Stomach (tissue), 9 donors: ENCODE measurements around the gene GAL3ST2. TPM values are rescaled to one million over a fixed set of nuclear protein-coding genes. Genes with fewer than 3 reads are reported as not detected.
"Not testable (repeated sequence)": the region's sequence is repeated elsewhere in the genome, so short reads cannot be mapped to it uniquely, and the experiment has no call there.

Experiments used
- DNase-seq, 2 donors: peaks; one replicate each; pipeline versions ENCODE4 v3.0.0 to v3.0.0-alpha.2; 2013 to 2019
- H3K27ac ChIP-seq, 5 donors: fragments of 200-600 bp in 4 of 5; sonication (generic) in 4 of 5; one replicate each; pipeline ENCODE4 v1.5.1; 2013 to 2019; ENCODE audit warnings: mild to moderate bottlenecking in 1 of 5, moderate library complexity in 1 of 5
- H3K27me3 ChIP-seq, 3 donors: fragments of 200-600 bp; sonication (generic); one replicate each; pipeline ENCODE4 v1.5.1; 2017 to 2019; ENCODE audit warnings: mixed run types in 1 of 3
- H3K36me3 ChIP-seq, 4 donors: fragments of 200-600 bp; sonication (generic); 1 replicate in 3 of 4; 2 replicates in 1 of 4; pipeline ENCODE4 v1.5.1; 2016 to 2019
- H3K4me1 ChIP-seq, 4 donors: fragments of 200-600 bp; sonication (generic); one replicate each; pipeline ENCODE4 v1.5.1; 2016 to 2019
- H3K4me3 ChIP-seq, 4 donors: fragments of 200-600 bp; sonication (generic) in 3 of 4; one replicate each; pipeline ENCODE4 v1.5.1; 2016 to 2019; ENCODE audit warnings: mild to moderate bottlenecking in 1 of 4
- H3K9me3 ChIP-seq, 4 donors: fragments of 200-600 bp; sonication (generic); one replicate each; pipeline ENCODE4 v1.5.1; 2016 to 2019
- EP300 ChIP-seq: sonication (generic); formaldehyde crosslinking; IDR thresholded peaks from one replicate; pipeline ENCODE4 v1.6.1; 2017; ENCODE audit warnings: antibody characterized with exemption
- POLR2A ChIP-seq, 4 donors: fragments of 450-650 bp; IDR thresholded peaks; one replicate each; pipeline ENCODE4 v1.6.1; 2016; ENCODE audit warnings: antibody characterized with exemption in 4 of 4, control low read depth in 2 of 4, mild to moderate bottlenecking in 1 of 4, moderate library complexity in 1 of 4
- POLR2AphosphoS5 ChIP-seq, 3 donors: sonication (generic); formaldehyde crosslinking; IDR thresholded peaks; one replicate each; pipeline ENCODE4 v1.6.1; 2016; ENCODE audit warnings: antibody characterized with exemption in 3 of 3
- WGBS, 5 donors: extraction: QIAGEN DNeasy Blood & Tissue Kit in 3 of 5; methylation state at CpG; one replicate each; pipeline versions ENCODE4 v1.1.5 to v1.1.7; 2013 to 2018; 5-methylcytosine and 5-hydroxymethylcytosine counted together
- intact Hi-C: fragments of 100-400 bp; cut with DNase I; formaldehyde crosslinking; loops from one replicate; pipeline ENCODE4 v1.15.1; 2023; ENCODE audit warnings: low total_unique reads
- polyA plus RNA-seq, 3 donors: library from polyadenylated mRNA; stranded (reverse); fragments of 200-250 nt; gene quantifications; one replicate each; pipeline ENCODE4 v1.2.3, GENCODE V29; 2013
- total RNA-seq, 5 donors: library from RNA; depleted of rRNA; stranded (reverse); fragments of >200 nt; gene quantifications; one replicate each; pipeline versions ENCODE4 v1.1.0 to v1.2.3, GENCODE V29; 2014 to 2016
- TF ChIP-seq, protein P1 (sequence below), 7 experiments: fragments of 450-650 bp in 4 of 7; fragments of 200-600 bp in 3 of 7; sonication (generic) in 3 of 7; IDR thresholded peaks; one replicate each; pipeline ENCODE4 v1.5.1; 2016 to 2019; ENCODE audit warnings: antibody characterized with exemption in 7 of 7, control low read depth in 2 of 7, mild to moderate bottlenecking in 1 of 7
- donor health status: healthy with polysubstance abuse.
- donor health status: Bipolar disorder and iron deficiency.
- donor health status: healthy.

GAL3ST2 gene
- total and polyA plus RNA-seq, 8 donors, result 311 TPM; not detected in 7

DNA sequence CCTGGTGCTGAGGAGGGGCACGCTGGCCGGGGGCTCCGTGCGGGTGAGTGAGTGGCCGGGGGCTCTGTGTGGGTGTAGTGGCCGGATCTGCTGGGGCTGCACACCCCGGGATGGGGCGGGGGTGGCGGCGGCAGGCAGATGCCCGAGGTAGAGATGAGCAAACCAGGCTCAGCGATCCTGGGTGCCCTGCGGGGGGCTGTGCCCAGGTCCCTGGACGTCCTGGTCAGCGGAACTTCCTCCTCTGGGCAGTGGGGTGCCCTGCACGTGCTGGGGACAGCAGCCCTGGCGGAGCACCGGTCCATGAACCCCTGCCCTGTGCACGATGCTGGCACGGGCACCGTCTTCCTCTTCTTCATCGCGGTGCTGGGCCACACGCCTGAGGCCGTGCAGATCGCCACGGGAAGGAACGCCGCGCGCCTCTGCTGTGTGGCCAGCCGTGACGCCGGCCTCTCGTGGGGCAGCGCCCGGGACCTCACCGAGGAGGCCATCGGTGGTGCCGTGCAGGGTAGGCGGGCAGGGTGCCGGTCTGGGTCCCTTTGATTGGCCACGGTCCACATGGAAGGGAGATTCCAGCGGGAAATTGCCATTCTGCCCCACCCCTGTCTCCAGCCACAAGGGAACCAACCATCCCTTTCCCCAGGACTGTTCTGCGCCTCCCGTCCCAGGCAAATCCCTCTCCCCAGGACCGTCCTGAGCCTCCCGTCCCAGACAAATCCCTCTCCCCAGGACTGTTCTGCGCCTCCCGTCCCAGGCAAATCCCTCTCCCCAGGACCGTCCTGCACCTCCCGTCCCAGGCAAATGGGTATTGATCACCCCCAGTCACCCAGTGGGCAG is 38.2 kb downstream of the GAL3ST2 start:
- no peak overlapping the region for H3K4me3 ChIP-seq
- no peaks in the 10 kb centered on the region for H3K36me3 ChIP-seq
- WGBS, 5 donors, result 79 to 87% (median 81%) methylated on average over 28 to 52 of the region's 52 CpGs
- H3K27ac ChIP-seq, result no peak overlapping the region
- H3K27me3 ChIP-seq, result peaks cover 0 to 54% (median 5%) of the 10 kb centered on the region in 3 donors
- no peaks in the 10 kb centered on the region for H3K9me3 ChIP-seq
- DNase-seq, result no peak
- H3K4me1 ChIP-seq, result no peaks in the 10 kb centered on the region
- TF ChIP-seq POLR2AphosphoS5 (IDR thresholded peaks at IDR 0.05), result no peak
- no peak for TF ChIP-seq EP300
- TF ChIP-seq POLR2A (IDR thresholded peaks at IDR 0.05), result no peak
- TF ChIP-seq, protein P1, sequence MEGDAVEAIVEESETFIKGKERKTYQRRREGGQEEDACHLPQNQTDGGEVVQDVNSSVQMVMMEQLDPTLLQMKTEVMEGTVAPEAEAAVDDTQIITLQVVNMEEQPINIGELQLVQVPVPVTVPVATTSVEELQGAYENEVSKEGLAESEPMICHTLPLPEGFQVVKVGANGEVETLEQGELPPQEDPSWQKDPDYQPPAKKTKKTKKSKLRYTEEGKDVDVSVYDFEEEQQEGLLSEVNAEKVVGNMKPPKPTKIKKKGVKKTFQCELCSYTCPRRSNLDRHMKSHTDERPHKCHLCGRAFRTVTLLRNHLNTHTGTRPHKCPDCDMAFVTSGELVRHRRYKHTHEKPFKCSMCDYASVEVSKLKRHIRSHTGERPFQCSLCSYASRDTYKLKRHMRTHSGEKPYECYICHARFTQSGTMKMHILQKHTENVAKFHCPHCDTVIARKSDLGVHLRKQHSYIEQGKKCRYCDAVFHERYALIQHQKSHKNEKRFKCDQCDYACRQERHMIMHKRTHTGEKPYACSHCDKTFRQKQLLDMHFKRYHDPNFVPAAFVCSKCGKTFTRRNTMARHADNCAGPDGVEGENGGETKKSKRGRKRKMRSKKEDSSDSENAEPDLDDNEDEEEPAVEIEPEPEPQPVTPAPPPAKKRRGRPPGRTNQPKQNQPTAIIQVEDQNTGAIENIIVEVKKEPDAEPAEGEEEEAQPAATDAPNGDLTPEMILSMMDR (IDR thresholded peaks at IDR 0.05), result no peak
- intact Hi-C loops, result no loop called here

DNA sequence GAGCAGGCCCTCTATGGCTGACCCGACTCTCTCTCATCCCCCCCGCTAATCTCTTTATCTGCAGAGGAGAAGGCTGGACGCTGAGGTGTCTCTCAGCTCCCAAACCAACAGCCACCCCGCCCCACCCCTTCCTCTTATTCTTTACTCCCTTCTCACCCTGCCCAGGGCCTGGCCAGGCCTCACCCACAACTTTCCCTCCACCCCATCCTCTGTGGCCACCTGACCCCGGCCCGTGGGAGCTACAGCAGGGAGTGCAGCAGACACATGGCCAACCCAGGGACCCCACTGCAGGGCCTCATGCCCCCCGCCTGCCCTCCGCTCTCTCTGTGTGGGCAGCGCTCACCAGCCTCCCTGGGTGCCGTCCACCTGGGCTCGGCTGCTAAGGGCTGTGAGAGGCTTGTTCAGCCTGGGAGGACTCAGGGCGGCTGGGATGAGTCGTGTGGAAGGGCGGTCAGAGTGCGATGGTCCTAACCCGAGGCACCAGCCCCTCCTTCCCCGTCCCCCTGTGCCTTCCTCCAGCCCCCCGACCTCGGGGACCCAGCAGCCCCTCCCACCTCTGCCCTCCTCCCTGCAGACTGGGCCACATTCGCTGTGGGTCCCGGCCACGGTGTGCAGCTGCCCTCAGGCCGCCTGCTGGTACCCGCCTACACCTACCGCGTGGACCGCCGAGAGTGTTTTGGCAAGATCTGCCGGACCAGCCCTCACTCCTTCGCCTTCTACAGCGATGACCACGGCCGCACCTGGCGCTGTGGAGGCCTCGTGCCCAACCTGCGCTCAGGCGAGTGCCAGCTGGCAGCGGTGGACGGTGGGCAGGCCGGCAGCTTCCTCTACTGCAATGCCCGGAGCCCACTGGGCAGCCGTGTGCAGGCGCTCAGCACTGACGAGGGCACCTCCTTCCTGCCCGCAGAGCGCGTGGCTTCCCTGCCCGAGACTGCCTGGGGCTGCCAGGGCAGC is 39.1 kb downstream of the GAL3ST2 start:
- TF ChIP-seq POLR2A (IDR thresholded peaks at IDR 0.05) (no peak), EP300 (no peak), POLR2AphosphoS5 (IDR thresholded peaks at IDR 0.05) (no peak)
- peaks cover 0 to 57% (median 5%) of the 10 kb centered on the region in 3 donors for H3K27me3 ChIP-seq
- H3K36me3 ChIP-seq, result no peaks in the 10 kb centered on the region
- DNase-seq, result no peak
- intact Hi-C loops, result no loop called here
- H3K4me1 ChIP-seq, result no peaks in the 10 kb centered on the region
- 78 to 84% (median 80%) methylated on average over 29 to 48 of the region's 48 CpGs for WGBS, 5 donors
- no peak overlapping the region for H3K27ac ChIP-seq
- no peaks in the 10 kb centered on the region for H3K9me3 ChIP-seq
- no peak overlapping the region for H3K4me3 ChIP-seq

DNA sequence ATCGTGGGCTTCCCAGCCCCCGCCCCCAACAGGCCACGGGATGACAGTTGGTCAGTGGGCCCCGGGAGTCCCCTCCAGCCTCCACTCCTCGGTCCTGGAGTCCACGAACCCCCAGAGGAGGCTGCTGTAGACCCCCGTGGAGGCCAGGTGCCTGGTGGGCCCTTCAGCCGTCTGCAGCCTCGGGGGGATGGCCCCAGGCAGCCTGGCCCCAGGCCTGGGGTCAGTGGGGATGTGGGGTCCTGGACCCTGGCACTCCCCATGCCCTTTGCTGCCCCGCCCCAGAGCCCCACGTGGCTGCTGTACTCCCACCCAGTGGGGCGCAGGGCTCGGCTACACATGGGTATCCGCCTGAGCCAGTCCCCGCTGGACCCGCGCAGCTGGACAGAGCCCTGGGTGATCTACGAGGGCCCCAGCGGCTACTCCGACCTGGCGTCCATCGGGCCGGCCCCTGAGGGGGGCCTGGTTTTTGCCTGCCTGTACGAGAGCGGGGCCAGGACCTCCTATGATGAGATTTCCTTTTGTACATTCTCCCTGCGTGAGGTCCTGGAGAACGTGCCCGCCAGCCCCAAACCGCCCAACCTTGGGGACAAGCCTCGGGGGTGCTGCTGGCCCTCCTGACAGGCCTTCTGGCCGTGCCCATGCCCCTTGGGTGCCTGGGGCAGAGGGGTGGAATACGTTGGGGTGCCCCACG is 40.0 kb downstream of the GAL3ST2 start:
- Histone ChIP-seq H3K27ac (no peak overlapping the region), H3K36me3 (no peaks in the 10 kb centered on the region), H3K9me3 (no peaks in the 10 kb centered on the region), H3K27me3 (peaks cover 0 to 66% (median 10%) of the 10 kb centered on the region in 3 donors), H3K4me3 (no peak overlapping the region), H3K4me1 (no peaks in the 10 kb centered on the region)
- intact Hi-C loops, result no loop called here
- WGBS, 5 donors, result 70 to 78% (median 72%) methylated on average over 7 to 33 of the region's 33 CpGs
- TF ChIP-seq, protein P1 (IDR thresholded peaks at IDR 0.05), result no peak
- no peak for TF ChIP-seq EP300
- no peak for TF ChIP-seq POLR2A (IDR thresholded peaks at IDR 0.05)
- TF ChIP-seq POLR2AphosphoS5 (IDR thresholded peaks at IDR 0.05), result no peak
- DNase-seq, result no peak

DNA sequence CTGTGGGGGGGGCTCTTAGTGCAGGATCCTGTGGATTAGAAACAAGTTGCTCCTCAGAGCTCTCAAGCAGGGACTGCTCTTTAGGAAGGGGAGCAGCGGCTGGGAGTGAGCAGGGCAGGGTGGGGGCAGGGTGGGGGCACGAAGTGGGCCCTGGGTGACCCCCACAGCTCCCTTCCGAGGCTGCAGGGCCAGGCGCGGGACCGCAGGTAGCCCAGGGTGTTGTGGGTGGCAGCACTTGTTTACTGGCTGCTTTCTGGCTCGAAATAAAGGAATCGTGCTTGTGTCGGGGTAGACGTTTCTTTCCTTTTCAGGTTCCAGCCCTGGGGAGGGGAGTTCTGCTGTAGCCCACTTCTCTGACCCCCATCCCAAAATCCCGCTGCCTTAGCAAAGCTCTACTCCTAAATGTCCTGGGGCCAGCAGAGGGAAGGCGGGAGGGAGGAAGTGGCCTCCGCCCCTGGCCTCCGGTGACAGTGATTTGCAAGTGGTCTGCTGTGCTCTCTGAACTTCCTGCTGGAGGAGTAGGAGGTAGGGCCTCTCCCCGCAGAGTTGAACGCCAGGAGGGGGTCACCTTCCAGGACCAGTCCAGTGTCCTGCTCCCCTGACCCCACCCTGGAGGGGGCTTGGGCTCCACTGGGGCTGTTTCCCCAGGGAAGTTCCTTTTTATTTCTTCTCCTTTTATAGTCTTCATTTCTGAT is 40.7 kb downstream of the GAL3ST2 start:
- H3K27ac ChIP-seq, result no peak overlapping the region
- H3K36me3 ChIP-seq, result no peaks in the 10 kb centered on the region
- TF ChIP-seq POLR2AphosphoS5 (IDR thresholded peaks at IDR 0.05) (no peak), POLR2A (IDR thresholded peaks at IDR 0.05) (no peak), EP300 (no peak)
- TF ChIP-seq, protein P1 (IDR thresholded peaks at IDR 0.05), result no peak
- intact Hi-C loops, result no loop called here
- H3K27me3 ChIP-seq, result peaks cover 0 to 73% (median 15%) of the 10 kb centered on the region in 3 donors
- H3K9me3 ChIP-seq, result no peaks in the 10 kb centered on the region
- no peaks in the 10 kb centered on the region for H3K4me1 ChIP-seq
- DNase-seq, result peak in 1 of 2 donors; percentile 9
- 44 to 54% (median 51%) methylated on average over 15 to 16 of the region's 16 CpGs for WGBS, 5 donors
- no peak overlapping the region for H3K4me3 ChIP-seq

DNA sequence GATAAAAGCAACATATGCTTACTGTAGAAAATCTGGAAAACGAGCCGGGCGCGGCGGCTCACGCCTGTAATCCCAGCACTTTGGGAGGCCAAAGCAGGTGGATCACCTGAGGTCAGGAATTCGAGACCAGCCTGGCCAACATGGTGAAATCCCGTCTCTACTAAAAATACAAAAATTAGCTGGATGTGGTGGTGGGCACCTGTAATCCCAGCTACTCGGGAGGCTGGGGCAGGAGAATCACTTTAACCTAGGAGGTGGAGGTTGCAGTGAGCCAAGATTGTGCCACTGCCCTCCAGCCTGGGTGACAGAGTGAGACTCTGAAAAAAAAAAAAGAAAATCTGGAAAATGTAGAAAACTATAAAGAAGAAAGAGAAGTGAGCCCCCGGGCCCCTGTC is 41.2 kb downstream of the GAL3ST2 start:
- intact Hi-C loops, result not testable (repeated sequence)
- 78 to 92% (median 89%) methylated on average over 9 to 10 of the region's 10 CpGs for WGBS, 5 donors
- peaks cover 0 to 75% (median 15%) of the 10 kb centered on the region in 3 donors for H3K27me3 ChIP-seq

More for the DNA sequence above, 41.2 kb downstream of the GAL3ST2 start:
- not testable (repeated sequence) for H3K9me3 ChIP-seq, H3K27ac ChIP-seq, H3K4me3 ChIP-seq, H3K36me3 ChIP-seq, H3K4me1 ChIP-seq, DNase-seq
